ENCODE data around the gene CACNB2. TPM values are rescaled to one million over a fixed set of nuclear protein-coding genes. Genes with fewer than 3 reads are reported as not detected.

The CACNB2 gene
- total RNA-seq, 1 experiment from 2014 or later: not detected

GRCh38 chr10:18210711-18211110, 70.5 kb downstream of the CACNB2 start:
- Histone ChIP-seq H3K36me3 (ENCODE audit: control insufficient read depth, insufficient read depth, low read length) (no peaks in the 10 kb centered on the region), H3K27me3 (ENCODE audit: control insufficient read depth, insufficient read depth, low read length) (no peaks in the 10 kb centered on the region), H3K4me1 (ENCODE audit: control insufficient read depth, insufficient read depth, low read length) (no peaks in the 10 kb centered on the region), H3K9me3 (ENCODE audit: control insufficient read depth, insufficient read depth, low read depth, low read length) (no peaks in the 10 kb centered on the region), H3K4me3 (ENCODE audit: low read depth in 2 of 2, low read length in 2 of 2) (no peak overlapping the region), H3K27ac (ENCODE audit: low read length) (no peak overlapping the region)
- BruUV-seq (replicated peaks): no TSS peak
- DNase-seq (ENCODE audit: low read depth, low spot score) (no peak), ATAC-seq (no peak)
- in situ Hi-C loops (cut with HindIII; ENCODE audit: low pct_unique_long_range_greater_than_20kb, low sequenced_read_pairs): no loop called here
- no peak for TF ChIP-seq CTCF (IDR thresholded peaks at IDR 0.05)
- no peak for TF ChIP-seq SIN3A (IDR thresholded peaks at IDR 0.05; ENCODE audit: borderline replicate concordance, insufficient read depth, low read depth, low read length)
- TF ChIP-seq POLR2AphosphoS5 (IDR thresholded peaks at IDR 0.05; ENCODE audit: low read depth, low read length): no peak
- TF ChIP-seq TCF7L2 (IDR thresholded peaks at IDR 0.05; ENCODE audit: low read depth, low read length): no peak
- TF ChIP-seq REST (IDR thresholded peaks at IDR 0.05; ENCODE audit: insufficient read depth in 1 of 2, low read depth in 2 of 2, low read length in 1 of 2): no peak
- CTCF ChIA-PET: no interaction called here
- intact Hi-C loops (cut with micrococcal nuclease; ENCODE audit: unreplicated experiment): loop anchor here (10.0 kb wide), 1 partner anchor 476 kb away; no protein-coding TSS in a partner anchor
- POLR2A ChIA-PET: no interaction called here

- H3K4me3 ChIP-seq (ENCODE audit: low read depth in 2 of 2, low read length in 2 of 2): no peak overlapping the region
- in situ Hi-C loops (cut with HindIII; ENCODE audit: low pct_unique_long_range_greater_than_20kb, low sequenced_read_pairs): no loop called here
- H3K27ac ChIP-seq (ENCODE audit: low read length): no peak overlapping the region
- POLR2A ChIA-PET: no interaction called here
- CTCF ChIA-PET: interaction anchor here (0.5 kb wide), 1 partner anchor 300 kb away, joined by 3 read pairs; no protein-coding TSS in a partner anchor
- no peaks in the 10 kb centered on the region for H3K27me3 ChIP-seq (ENCODE audit: control insufficient read depth, insufficient read depth, low read length)
- DNase-seq (ENCODE audit: low read depth, low spot score) (no peak), ATAC-seq (no peak)
- intact Hi-C loops (cut with micrococcal nuclease; ENCODE audit: unreplicated experiment): loop anchor here (10.0 kb wide), 1 partner anchor 477 kb away; no protein-coding TSS in a partner anchor
- no peak for TF ChIP-seq SIN3A (IDR thresholded peaks at IDR 0.05; ENCODE audit: borderline replicate concordance, insufficient read depth, low read depth, low read length)
- no peak for TF ChIP-seq TCF7L2 (IDR thresholded peaks at IDR 0.05; ENCODE audit: low read depth, low read length)
- TF ChIP-seq CTCF (IDR thresholded peaks at IDR 0.05): no peak
- no peak for TF ChIP-seq REST (IDR thresholded peaks at IDR 0.05; ENCODE audit: insufficient read depth in 1 of 2, low read depth in 2 of 2, low read length in 1 of 2)
- TF ChIP-seq POLR2AphosphoS5 (IDR thresholded peaks at IDR 0.05; ENCODE audit: low read depth, low read length): no peak
- H3K4me1 ChIP-seq (ENCODE audit: control insufficient read depth, insufficient read depth, low read length): no peaks in the 10 kb centered on the region
- no TSS peak for BruUV-seq (replicated peaks)
- H3K36me3 ChIP-seq (ENCODE audit: control insufficient read depth, insufficient read depth, low read length): no peaks in the 10 kb centered on the region
- H3K9me3 ChIP-seq (ENCODE audit: control insufficient read depth, insufficient read depth, low read depth, low read length): no peaks in the 10 kb centered on the region
Measured at GRCh38 chr10:18211862-18212261, 71.6 kb downstream of the CACNB2 start.

Data from Panc1 (cell line).